H7 (cell line): ENCODE measurements around the gene SUPT7L. TPM values are rescaled to one million over a fixed set of nuclear protein-coding genes. Genes with fewer than 3 reads are reported as not detected.

ENCODE experiments used
- DNase-seq: peaks from one replicate; pipeline ENCODE4 v3.0.0; 2012
- H3K27me3 ChIP-seq: 2 replicates; pipeline ENCODE4 v1.6.0; 2011; ENCODE audit warnings: mild to moderate bottlenecking, low read length; ENCODE audit not compliant: control insufficient read depth, insufficient read depth
- H3K36me3 ChIP-seq: replicated peaks from 2 replicates; pipeline ENCODE4 v1.5.1; 2011; ENCODE audit warnings: low read length; ENCODE audit not compliant: control insufficient read depth, insufficient read depth
- H3K4me3 ChIP-seq: 2 replicates; pipeline ENCODE4 v1.5.1; 2011; ENCODE audit warnings: low read depth, mild to moderate bottlenecking, control low read depth, low read length, moderate library complexity; ENCODE audit not compliant: insufficient read depth
- total RNA-seq: library from RNA; depleted of rRNA; stranded (reverse); fragments of >200 nt; shearing (Covaris generic); gene quantifications from 2 replicates; pipeline ENCODE4 v1.2.3, GENCODE V29; 2014

The SUPT7L gene
- total RNA-seq, 1 experiment from 2014 or later = 26.6 TPM

DNA sequence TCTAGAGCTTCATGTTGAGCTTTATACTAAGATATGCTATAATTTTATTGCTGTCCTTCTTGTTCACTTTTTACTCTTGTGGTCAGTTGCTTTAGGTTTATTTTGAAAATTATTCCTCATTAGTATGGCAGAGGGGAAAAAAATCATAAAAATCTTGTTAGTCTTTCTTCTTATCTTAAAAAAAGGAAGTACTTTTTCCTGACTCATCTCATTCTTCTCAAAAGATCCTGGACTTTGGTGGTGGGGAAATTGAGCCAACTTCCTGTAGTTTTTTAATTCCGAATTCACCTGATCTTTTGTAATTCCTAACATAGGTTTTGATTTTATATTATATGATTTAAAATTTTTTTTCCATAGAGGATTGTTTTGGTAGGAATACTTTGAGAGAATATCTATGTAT lies 4.0 kb upstream of the SUPT7L start:
- no peak for DNase-seq
- Histone ChIP-seq H3K36me3 (peaks cover 5% of the 10 kb centered on the region), H3K4me3 (no peak overlapping the region)

DNA sequence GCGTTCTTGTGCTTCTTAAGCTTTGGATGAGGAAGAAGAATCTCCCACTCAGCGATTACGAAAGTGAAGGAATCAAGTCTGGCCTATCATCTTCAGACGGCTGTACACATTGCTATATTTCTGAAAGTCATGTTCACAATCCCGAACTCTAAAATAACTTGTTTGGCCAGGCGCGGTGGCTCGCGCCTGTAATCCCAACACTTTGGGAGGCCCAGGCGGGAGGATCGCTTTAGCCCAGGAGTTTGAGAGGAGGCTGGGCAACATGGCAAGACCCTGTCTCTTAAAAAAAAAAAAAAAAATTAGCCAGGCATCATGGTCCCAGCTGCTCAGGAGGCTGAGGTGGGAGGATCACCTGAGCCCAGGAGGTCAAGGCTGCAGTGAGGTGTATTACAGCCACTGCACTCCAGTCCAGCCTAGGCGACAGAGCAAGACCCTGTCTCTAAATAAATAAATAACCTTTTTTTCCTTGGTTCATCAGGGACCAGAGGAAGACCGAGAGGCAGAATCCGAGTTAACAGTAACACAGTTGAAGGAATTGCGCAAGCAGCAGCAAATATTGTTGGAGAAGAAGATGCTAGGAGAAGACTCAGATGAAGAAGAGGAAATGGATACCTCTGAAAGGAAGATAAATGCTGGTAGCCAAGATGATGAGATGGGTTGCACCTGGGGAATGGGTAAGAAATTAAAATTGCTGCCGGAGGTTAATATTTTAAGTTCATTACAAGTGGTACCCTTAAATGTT lies 1.4 kb upstream of the SUPT7L start:
- H3K27me3 ChIP-seq = no peaks in the 10 kb centered on the region
- H3K4me3 ChIP-seq = peak overlapping the region; percentile 88
- DNase-seq = no peak
- H3K36me3 ChIP-seq = peaks cover 9% of the 10 kb centered on the region

More for the DNA sequence above, 4.0 kb upstream of the SUPT7L start:
- H3K27me3 ChIP-seq = no peaks in the 10 kb centered on the region

DNA sequence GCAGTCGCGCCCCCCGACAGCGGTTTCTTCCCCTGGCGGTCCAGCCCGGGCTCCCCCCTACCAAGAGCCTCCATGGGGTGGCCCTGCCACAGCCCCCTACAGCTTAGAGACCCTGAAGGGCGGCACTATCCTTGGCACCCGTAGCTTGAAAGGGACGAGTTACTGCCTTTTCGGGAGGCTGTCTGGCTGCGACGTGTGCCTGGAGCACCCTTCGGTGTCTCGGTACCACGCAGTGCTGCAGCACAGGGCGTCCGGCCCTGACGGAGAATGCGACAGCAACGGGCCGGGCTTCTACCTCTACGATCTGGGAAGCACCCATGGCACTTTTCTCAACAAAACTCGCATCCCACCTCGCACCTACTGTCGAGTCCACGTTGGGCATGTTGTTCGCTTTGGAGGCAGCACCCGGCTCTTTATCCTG lies 750 bp upstream of the SUPT7L start:
- Histone ChIP-seq H3K27me3 (no peaks in the 10 kb centered on the region), H3K36me3 (peaks cover 7% of the 10 kb centered on the region), H3K4me3 (peak overlapping the region; percentile 88)
- DNase-seq = no peak

DNA sequence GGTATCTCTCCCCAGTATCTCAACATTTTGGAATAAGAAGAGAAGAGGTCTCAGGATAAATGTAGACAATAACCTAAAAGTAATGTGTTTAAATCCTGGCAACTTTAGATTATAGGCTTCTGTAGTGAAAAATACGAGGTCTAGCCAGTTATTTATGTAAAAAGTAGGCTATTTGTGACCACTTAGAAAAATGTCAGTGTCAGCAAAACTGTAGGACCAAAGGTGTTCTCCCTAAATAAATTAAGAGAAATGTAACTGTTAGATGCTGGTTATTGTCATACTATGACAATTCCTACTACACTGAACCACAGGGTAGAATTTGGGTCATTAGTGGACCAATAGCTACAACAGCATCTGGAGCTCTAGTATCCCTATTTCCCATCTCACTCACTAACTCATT lies 2.0 kb downstream of the SUPT7L start:
- no peak for DNase-seq
- Histone ChIP-seq H3K36me3 (peaks cover 6% of the 10 kb centered on the region), H3K4me3 (no peak overlapping the region), H3K27me3 (no peaks in the 10 kb centered on the region)

DNA sequence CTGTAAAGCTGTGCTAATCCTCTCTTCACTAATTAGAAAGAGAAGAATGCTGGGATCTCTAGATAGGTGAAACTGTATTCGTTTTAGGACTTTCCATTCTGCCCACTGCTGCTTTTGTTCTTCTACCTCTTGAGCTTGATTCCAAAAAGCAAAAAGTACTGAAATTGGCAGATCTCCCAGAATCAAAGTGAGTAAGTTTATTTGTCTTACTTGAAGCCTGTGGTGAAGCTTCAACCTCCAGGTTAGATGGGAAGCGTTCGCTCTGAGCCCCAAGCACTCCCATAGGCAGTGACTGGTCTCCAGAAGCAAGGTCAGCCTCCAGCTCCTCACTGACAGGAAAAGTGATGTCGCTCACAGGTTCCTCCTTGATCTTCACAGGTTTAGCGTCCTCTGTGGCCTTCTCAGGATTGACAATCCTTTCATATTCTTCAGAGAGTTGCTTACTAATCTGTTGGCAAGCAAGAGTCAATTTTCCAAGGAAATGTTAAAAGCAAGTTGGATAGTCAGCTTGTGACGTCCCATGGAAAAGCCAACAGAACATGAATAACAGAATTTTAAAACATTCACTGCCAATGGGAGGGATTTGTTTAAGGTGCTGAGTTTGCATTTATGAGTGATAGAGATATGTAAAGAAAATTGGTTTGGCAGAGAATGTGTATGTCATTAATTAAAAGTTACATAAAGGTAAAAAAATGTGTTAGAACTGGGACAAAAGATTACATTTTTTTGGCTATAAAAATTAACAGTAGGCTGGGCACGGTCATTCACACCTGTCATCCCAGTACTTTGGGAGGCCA lies 8.1 kb downstream of the SUPT7L start:
- no peak overlapping the region for H3K4me3 ChIP-seq
- no peak for DNase-seq
- no peaks in the 10 kb centered on the region for H3K27me3 ChIP-seq
- peaks cover 5% of the 10 kb centered on the region for H3K36me3 ChIP-seq

DNA sequence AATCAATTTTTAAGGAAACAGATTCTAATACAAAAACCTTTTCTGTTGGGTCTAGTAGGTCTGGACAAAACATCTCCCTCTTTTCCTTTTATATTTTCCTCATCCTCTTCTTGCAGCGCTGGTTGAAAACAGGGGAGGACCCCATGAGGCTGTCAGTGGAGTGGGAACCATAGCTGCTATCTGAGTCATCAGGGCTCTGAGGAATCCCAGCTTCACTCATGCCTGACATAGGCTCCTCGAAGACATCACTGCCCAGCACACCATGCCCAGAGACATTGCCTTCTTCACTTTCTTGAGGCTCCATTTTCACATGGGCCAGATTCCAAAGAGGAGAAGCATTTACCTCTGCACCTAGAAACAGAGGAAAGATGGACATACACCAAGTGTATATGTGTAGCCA lies 10.0 kb downstream of the SUPT7L start:
- DNase-seq = no peak
- H3K27me3 ChIP-seq = no peaks in the 10 kb centered on the region
- peaks cover 5% of the 10 kb centered on the region for H3K36me3 ChIP-seq
- H3K4me3 ChIP-seq = no peak overlapping the region

DNA sequence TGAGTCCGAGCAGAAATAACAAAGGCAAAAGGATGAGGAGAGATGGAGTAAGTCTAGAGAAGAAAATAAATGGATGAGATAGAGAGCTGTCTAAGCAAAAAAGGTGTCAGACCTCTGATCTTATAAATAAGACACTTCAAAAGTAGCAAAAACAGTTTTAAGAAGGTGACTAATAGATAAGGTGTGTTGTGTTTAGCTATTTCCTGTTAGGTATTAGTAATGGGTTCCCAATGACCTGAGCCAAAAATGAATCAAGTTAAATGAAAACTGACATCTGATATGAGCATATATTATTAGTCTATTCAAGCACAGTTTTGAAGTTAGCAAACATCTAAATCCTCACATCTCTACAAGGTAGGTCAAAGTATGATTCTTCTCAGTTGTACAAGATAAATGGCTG lies 10.6 kb downstream of the SUPT7L start:
- no peak for DNase-seq
- peaks cover 7% of the 10 kb centered on the region for H3K36me3 ChIP-seq

DNA sequence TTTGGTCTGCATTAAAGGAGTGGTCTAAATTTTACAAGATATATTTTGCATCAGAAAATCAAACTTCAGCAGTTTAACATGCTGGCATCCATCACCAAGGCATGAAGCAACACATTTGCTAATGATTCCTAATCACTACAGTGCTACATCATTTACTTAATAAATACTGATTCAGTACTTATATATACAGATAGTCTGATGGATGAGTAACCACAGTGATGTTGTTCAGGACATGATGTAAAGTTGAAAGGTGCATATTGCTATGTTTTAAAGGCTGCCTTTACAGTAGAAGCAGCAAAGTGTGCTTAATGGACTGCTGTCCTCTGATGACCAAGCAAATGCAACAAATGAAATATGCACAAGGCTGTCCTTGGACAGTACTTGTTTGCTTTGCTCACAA lies 11.1 kb downstream of the SUPT7L start:
- DNase-seq = no peak
- Histone ChIP-seq H3K27me3 (no peaks in the 10 kb centered on the region), H3K4me3 (no peak overlapping the region), H3K36me3 (peaks cover 7% of the 10 kb centered on the region)

More for the DNA sequence above, 10.6 kb downstream of the SUPT7L start:
- Histone ChIP-seq H3K27me3 (no peaks in the 10 kb centered on the region), H3K4me3 (no peak overlapping the region)

DNA sequence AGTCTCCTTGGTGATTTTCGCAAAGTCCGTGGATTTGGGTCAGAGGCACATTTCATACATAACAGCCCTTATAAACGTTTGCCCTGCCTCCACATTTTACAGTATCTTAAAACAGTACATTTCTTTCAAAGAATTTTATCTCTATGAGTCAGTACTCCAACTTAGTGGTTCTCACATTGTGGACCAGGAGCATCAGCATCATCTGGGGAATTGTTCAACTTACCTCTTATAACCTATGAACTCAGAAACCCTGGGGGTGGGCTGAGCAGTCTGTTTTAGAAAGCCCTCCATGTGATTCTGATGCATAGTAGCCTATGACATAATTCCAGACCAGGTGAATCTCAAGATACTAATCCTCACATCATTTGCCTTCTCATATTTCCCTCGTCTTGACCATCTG lies 12.4 kb downstream of the SUPT7L start:
- Histone ChIP-seq H3K36me3 (peaks cover 10% of the 10 kb centered on the region), H3K4me3 (no peak overlapping the region), H3K27me3 (no peaks in the 10 kb centered on the region)
- no peak for DNase-seq

DNA sequence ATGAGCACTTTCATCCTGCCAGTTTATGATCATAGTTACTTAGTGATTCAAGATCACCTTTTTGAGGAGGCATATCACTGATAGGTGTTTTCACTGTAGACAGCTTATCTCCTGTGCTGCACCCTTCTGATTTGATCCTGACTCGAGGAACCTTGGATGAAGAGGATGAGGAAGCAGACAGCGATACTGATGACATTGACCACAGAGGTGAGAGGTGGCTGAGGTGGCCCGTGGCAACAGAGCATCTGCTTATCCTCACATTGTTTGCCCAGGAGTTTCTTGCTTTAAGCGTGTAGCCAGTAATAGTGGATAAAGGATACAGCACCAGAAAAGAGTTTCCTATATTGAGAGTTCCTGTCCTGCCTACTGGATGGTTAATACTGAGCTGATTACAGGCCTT lies 15.7 kb downstream of the SUPT7L start:
- peaks cover 11% of the 10 kb centered on the region for H3K36me3 ChIP-seq
- no peak overlapping the region for H3K4me3 ChIP-seq
- H3K27me3 ChIP-seq = no peaks in the 10 kb centered on the region
- DNase-seq = no peak

DNA sequence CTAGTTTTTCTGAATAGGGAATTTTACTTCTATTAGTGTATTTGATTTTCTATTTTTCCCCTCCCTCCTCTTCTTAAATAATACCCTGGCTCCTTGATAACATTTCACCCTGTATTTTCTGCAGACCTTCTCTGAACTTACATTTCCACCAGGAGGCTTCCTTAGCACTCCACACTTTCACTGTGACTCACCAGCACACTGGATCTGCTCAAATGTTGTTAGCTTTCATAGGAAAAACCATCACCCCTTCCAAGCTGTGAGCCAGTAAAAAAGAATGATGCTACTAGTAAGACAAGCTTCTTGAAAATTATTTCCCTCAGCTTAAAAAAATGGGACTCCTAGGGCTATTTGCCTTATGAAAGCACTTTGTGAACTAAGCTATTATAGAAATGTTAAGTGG lies 16.1 kb downstream of the SUPT7L start:
- Histone ChIP-seq H3K36me3 (peaks cover 12% of the 10 kb centered on the region), H3K27me3 (no peaks in the 10 kb centered on the region), H3K4me3 (no peak overlapping the region)
- no peak for DNase-seq

DNA sequence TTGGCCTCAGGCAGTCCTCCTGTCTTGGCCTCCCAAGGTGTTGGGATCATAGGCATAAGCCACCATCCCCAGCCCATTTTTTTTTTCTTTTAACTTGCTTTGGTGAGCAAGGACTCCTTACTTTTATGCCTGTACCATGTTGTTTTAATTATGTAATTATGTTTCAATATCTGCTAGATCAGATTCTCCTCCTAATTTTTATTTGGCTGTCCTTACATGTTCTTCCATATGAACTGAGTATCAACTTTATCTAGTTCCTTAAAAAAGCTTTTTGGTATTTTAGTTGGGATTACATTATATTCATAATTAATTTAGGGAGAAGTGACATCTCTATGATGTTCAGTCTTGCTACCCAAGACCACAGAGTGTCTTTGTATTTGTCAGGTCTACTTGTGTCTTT lies 18.2 kb downstream of the SUPT7L start:
- no peak for DNase-seq
- Histone ChIP-seq H3K36me3 (peaks cover 13% of the 10 kb centered on the region), H3K27me3 (no peaks in the 10 kb centered on the region), H3K4me3 (no peak overlapping the region)

DNA sequence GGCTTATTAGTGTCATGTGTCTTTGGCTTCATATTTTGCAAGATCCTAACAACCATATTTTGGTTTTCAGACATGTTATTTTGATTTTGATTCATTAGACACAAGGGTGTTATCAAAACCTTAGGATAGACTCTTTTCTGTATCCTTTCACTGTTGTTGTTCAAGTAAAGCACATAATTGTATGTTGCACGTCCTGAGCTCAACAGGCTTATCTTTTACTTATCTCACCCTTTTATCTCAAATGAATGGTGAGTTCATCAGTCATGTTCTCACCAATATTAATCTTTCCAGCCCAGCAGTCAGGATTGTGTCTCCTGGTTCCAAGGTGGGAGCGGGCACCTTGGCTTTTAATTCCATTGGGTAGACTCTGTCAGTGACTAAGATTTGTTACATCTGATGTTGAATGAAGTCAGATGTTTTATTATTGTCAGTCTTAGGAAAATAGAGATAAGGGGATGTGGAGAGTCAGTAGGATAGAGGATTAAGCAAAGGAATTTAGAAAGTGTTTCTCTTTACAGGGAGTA lies 22.6 kb downstream of the SUPT7L start:
- DNase-seq = no peak
- Histone ChIP-seq H3K36me3 (peaks cover 21% of the 10 kb centered on the region), H3K4me3 (no peak overlapping the region), H3K27me3 (no peaks in the 10 kb centered on the region)

DNA sequence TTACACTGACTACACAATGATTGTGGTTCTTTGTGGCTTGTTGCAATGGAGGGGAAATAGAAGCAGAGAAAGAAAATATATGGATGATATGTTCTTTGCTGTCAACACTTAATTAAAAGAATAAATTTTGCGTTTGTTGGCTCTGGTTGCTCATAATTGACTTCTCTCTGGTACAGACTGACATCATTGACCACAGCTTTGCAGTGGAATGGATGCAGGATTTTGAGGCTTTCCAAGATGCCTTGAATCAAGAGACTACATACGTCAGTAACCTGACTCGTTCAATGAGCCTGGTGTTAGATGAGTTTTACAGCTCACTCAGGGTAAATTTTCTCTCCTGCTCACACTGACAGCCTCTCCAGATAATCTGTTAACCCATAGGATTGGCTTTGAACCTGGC lies 24.7 kb downstream of the SUPT7L start:
- H3K36me3 ChIP-seq = peaks cover 31% of the 10 kb centered on the region
- no peak for DNase-seq
- no peak overlapping the region for H3K4me3 ChIP-seq
- H3K27me3 ChIP-seq = no peaks in the 10 kb centered on the region

DNA sequence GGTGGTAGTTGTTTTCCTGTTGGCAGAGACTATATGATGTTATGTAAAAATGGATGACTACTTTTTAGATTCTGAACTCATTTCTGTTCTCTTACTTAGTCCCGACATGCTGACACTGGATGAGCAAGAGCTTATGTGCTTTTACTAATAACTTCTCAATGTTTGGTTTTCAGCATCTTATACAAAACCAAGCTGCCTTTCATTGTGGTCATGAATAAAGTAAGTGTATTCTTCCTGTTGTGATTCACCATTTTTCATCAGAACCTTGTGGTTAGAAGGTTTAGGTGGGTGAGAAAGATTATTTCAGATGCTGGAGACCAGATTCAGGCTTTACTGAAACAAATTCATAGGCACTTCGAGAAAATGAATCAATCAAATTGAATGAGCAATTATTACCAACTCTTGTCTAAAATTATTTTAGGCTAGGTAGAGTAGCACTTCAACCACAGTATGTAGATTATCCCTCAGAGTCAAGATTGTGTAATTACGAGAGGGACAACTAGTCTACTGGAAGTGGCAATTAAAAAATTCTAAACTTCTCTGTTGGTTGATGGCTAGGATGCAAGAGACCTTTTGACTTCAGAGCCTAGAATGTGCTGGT lies 25.3 kb downstream of the SUPT7L start:
- no peak for DNase-seq
- Histone ChIP-seq H3K36me3 (peaks cover 29% of the 10 kb centered on the region), H3K27me3 (no peaks in the 10 kb centered on the region), H3K4me3 (no peak overlapping the region)
